ENCODE measurements around the gene COL28A1.
"Not testable (repeated sequence)": the region's sequence is repeated elsewhere in the genome, so short reads cannot be mapped to it uniquely, and the experiment has no call there.

The COL28A1 gene

GRCh38 chr7:7561591-7561990, 25.9 kb upstream of the COL28A1 start:
- not testable (repeated sequence) for DNase-seq (ENCODE audit: low read depth in 2 of 2)

DNA sequence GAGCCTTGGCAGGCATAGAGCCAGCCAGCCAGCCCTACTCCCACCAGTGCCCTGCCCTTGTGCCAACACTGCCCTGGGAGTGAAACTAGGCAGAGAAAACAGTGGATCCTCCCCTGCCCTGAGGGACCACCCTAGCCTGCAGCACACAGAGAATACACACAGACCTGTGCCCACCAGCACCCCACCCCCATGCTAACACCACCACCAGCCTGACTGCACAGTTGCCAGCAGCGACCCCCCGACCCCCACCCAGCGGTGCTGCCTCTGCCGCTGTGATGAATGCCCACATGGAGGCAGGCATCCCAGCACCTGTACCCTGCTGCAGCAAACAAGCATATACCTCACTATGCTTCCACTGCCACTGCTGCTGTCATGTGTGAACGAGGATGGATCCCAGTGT, 21.6 kb upstream of the COL28A1 start:
- DNase-seq (ENCODE audit: low read depth in 2 of 2), result no peak

GRCh38 chr7:7556852-7557251, 21.2 kb upstream of the COL28A1 start:
- no peak for DNase-seq (ENCODE audit: low read depth in 2 of 2)

DNA sequence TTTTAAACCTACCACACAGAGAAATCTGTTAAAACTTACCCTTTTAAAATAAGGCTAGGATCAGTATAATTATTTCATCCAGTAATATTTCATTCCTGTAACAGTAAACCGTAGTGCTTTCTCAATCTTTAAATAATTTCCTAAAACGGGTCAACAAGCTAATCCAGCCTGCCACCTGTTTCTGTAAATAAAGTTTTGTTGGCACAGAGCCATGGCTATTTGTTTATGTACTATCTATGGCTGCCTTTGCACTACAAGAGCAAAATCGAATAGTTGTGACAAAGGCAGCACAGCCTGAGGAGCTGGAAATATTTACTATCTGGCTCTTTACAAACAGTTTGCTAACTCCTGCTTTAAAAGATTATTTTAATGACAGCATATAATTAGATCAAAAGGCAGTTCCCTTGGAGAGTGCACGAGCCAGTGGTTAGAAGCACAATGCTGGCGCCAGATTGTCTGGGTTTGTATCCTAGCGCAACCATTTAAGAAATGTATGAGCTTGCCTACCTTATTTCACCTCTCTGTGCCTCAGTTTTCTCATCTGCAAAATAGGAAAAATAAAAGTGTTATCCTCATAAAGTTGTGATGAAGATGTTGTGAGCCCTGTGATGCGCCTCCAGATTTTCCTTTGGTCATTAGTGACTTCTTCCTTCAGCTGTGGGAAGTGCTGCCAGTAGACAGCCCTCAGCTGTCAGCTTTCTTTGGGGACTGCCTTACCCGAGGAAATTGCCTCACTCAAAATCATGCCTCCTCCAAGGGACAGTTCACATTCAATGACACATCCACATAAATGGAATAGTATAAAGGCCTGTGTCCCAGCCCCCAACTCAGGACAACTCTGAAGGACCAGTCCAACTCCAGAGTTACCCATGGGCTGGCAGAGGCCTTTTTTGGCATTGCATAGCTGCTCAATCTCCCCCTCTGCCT, 19.2 kb upstream of the COL28A1 start:
- DNase-seq (ENCODE audit: low read depth in 2 of 2), result no peak

GRCh38 chr7:7554021-7554432, 18.4 kb upstream of the COL28A1 start:
- no peak for DNase-seq (ENCODE audit: low read depth in 2 of 2)

GRCh38 chr7:7553386-7553785, 17.7 kb upstream of the COL28A1 start:
- DNase-seq (ENCODE audit: low read depth in 2 of 2), result no peak

GRCh38 chr7:7552199-7552598, 16.5 kb upstream of the COL28A1 start:
- no peak for DNase-seq (ENCODE audit: low read depth in 2 of 2)

DNA sequence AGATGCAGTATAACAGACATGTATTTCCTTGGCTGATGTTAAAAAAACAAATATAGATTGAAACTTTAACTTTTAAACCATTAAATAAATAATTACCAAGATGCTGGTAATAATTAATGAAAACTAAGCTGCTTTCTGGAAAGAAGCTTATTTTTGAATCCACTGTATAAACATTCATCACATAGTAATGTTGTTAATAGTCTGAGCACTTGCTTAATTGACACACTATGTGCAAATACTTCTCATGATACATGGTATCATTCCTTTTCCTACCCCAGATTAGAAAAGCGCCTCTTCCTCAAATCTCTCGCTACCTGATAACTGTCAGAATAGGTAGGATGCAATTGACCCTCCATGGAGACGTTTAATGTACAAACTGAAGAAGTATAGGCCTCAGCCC, 15.0 kb upstream of the COL28A1 start:
- no peak for DNase-seq (ENCODE audit: low read depth in 2 of 2)

DNA sequence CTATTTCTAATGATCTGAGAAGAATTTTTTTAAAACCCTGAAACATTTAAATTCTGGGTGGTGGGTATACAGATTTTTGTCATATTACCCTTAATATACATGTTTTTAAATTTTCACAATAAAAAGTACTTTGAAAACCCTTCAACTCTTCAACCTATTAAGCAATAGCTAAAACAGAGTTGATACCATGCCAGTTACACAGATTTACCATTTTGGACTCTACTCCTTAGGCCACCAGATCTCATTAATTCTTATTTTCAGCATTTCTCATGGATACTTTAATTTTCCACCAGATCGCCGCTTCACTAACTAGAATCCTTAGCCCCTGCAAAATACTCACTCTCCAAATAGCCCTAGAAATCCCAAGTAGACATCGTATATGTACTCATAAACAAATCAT, 12.7 kb upstream of the COL28A1 start:
- no peak for DNase-seq (ENCODE audit: low read depth in 2 of 2)

DNA sequence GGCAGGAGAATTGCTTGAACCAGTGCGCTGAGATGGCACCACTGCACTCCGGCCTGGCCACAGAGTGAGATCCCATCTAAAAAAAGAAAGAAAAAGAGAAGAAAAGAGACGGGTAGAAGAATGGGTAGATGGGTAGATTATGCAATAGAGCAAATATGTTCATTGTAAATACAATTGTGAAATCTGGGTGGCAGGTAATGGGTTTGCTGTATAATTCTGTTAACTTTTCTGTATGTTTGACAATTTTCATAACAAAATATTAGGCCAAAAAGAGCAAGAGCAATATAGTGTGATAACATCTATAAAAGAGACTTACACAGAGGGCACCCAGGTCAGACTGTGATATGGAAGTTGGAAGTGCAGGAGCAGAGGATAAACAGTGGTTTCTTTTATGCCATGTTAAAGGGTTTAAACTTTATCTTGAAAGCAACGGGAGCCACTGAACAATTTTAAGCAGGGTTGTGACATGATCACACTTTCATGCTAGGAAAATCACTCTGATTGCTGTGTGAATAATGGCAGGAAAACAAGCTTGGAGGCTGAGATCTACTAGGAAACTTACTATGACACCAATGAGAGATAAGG, 6.7 kb upstream of the COL28A1 start:
- no peak for DNase-seq (ENCODE audit: low read depth in 2 of 2)

- DNase-seq (ENCODE audit: low read depth in 2 of 2), result no peak
Observed at GRCh38 chr7:7539711-7540110, 4.0 kb upstream of the COL28A1 start.

DNA sequence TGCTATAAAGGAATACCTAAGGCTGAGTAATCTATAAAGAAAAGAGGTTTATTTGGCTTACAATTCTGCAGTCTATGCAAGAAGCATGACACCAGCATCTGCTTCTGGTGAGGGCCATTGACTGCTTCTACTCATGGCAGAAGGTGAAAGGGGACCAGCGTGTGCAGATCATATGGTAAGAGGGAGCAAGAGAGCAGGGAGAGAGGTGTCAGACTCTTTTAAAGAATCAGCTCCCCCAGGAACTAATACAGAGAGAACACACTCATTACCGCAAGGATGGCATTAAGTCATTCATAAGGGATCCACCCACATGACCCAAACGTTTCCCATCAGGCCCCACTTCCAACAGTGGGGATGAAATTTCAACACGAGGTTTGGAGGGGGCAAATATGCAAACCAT, 3.5 kb upstream of the COL28A1 start:
- DNase-seq (ENCODE audit: low read depth in 2 of 2), result no peak

DNA sequence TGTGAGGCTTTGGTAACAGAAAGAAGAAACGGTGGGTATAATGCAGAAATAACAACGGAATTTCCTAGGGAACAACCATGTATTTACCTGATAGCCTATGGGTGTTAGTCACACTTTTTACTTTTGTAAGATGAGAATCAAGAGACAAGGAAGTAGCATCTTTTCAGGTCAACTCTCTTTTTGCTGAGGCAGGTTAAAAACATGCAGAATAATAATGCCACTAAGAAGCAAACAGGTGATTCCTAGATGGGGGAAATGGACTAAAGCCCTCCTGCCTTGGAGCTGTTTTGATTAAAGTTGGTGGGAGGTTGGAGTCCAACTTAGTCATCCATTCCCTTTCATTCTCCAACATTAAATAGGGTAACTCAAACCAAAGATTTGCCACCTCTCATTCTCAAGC, 2.0 kb upstream of the COL28A1 start:
- no peak for DNase-seq (ENCODE audit: low read depth in 2 of 2)

GRCh38 chr7:7536396-7537019, 835 bp upstream of the COL28A1 start:
- no peak for DNase-seq (ENCODE audit: low read depth in 2 of 2)

GRCh38 chr7:7533831-7534430, 1.7 kb downstream of the COL28A1 start:
- no peak for DNase-seq (ENCODE audit: low read depth in 2 of 2)

GRCh38 chr7:7529328-7529727, 6.3 kb downstream of the COL28A1 start:
- DNase-seq (ENCODE audit: low read depth in 2 of 2), result no peak

GRCh38 chr7:7527047-7527446, 8.6 kb downstream of the COL28A1 start:
- DNase-seq (ENCODE audit: low read depth in 2 of 2), result no peak

GRCh38 chr7:7526006-7526405, 9.7 kb downstream of the COL28A1 start:
- DNase-seq (ENCODE audit: low read depth in 2 of 2), result no peak

- no peak for DNase-seq (ENCODE audit: low read depth in 2 of 2)
Observed at GRCh38 chr7:7524121-7524520, 11.6 kb downstream of the COL28A1 start.

- no peak for DNase-seq (ENCODE audit: low read depth in 2 of 2)
Observed at GRCh38 chr7:7522421-7522820, 13.3 kb downstream of the COL28A1 start.

GRCh38 chr7:7521259-7521658, 14.4 kb downstream of the COL28A1 start:
- DNase-seq (ENCODE audit: low read depth in 2 of 2), result no peak

- no peak for DNase-seq (ENCODE audit: low read depth in 2 of 2)
Observed at GRCh38 chr7:7519528-7519927, 16.1 kb downstream of the COL28A1 start.

GRCh38 chr7:7519056-7519455, 16.6 kb downstream of the COL28A1 start:
- no peak for DNase-seq (ENCODE audit: low read depth in 2 of 2)
